GM20431 (cell line): ENCODE results near the gene CGGBP1.
"Not testable (repeated sequence)": the region's sequence is repeated elsewhere in the genome, so short reads cannot be mapped to it uniquely, and the experiment has no call there.

Experiments
- in situ Hi-C: fragments of 300-500 bp; cut with MseI, MboI; formaldehyde crosslinking; loops from one replicate; pipeline ENCODE4 v1.15.0; 2020; ENCODE audit warnings: low sequenced_read_pairs; ENCODE audit not compliant: unreplicated experiment

Gene CGGBP1

DNA sequence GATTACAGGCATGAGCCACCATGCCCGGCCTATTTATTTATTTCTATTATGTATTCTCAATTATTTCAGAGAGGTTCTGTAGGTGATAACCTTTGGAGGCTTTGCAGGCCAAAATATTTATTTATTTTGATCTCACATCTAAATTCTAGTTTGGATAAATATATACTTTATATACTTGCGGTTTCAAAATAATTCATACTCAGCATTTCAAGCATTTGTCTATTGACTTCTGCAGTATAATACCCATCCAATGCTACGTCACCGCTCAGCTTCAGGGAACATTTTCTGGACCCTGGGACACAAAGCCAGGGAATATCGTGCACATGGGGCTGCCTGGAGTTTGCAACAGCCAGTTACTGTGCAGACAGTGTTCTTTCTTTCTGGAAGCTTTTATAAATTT lies 22.6 kb downstream of the CGGBP1 start:
- in situ Hi-C loops, result no loop called here

DNA sequence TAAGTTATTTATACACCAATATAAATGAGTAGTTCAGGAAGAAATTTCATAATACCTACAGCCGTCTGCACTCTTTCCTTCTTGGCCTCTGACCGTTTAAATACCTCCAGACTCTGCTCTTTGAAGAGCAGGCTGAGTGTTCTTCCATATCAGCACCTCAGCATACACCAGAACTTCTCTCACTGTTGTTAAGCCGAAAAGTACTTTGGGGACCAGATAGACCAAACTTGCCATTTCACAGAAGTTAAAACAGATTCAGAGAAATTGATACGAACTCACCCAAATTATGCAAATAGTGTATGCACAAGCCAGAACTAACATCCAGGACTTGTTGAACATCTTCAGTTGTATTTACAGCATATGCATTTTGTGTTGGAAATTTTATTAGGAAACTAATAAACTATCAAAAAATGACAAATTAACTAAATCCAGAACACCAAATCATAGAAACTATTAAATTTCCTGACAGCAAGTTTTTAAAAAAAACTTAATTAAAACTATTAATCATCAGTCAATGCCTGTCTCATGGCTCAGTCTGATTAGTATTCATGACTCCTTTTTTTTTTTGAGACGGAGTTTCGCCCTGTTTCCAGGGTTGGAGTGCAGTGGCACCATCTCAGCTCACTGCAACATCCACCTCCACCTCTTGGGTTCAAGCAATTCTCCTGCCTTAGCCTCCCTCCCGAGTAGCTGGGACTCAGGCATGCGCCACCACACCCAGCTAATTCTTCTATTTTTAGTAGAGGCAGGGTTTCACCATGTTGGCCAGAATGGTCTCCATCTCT lies 24.1 kb downstream of the CGGBP1 start:
- in situ Hi-C loops, result no loop called here

DNA sequence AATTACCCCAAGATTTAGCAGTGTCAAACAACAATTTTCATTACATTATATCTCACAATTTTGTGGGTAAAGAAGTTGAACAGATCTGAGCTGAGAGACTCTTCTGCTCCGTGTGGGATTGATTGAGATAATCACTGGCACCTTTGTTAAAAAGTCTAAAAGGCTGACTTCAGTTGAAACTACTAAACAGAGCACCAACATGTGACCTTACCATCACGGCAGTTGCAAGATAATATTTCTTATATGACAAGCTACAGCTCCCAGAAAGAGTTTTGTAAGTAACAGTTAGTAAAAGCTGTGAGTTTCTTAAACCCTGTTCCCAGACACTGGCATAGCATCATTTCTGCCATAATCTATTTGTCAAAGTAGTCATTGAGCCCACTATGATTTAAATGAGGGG lies 25.0 kb downstream of the CGGBP1 start:
- in situ Hi-C loops, result no loop called here

DNA sequence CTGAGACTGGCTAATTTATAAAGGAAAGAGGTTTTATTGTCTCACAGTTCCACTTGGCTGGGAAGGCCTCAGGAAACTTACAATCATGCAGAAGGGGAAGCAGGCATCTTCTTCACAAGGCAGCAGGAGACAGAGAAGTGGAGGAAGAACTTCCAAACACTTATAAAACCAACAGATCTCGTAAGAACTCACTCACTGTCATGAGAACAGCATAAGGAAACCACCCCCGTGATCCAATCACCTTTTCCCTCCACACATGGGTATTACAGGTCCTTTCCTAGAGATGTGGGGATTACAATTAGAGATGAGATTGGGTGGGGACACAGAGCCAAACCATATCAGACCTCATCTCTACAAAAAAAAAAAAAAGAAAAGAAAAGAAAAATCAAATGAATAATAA lies 25.7 kb downstream of the CGGBP1 start:
- in situ Hi-C loops, result no loop called here

DNA sequence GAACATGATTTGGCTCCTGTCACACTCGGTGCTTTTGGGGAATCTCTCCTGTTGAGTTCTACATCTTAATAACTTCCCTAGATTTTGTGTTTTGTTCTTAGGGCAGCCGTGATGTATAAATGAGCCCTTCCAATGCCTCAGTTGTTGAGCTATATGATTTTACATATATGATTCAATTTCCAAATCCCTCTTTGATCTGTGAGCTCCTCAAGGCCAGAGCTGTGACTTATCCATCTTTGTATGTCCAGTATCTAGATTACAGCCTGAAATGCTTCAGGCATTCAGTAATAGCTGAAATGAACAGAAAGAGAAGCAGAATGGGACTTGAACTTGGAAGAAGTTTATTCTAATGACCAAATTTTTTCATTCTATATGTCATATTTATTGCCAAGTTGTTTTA lies 26.6 kb downstream of the CGGBP1 start:
- in situ Hi-C loops, result no loop called here

DNA sequence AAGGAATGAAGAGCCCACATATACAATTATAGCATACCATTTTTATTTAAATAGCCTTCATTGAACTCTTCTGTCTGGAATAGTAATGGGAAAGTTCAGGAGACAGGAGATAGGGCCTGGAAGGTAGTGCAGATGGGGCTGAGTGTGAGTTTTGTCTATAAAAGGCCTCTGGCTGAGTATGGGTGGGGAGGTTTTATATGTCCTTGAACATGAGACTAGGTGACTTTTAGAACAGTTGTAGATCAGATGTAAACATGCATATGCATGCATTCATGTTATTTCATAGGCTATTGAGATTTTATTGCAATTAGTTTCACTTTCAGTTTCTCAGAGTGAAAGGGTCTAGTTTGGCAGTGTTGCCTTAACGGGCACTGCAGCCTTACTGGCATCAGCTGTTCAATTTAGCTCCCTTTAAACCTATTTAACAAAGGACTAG lies 27.1 kb downstream of the CGGBP1 start:
- in situ Hi-C loops, result no loop called here

DNA sequence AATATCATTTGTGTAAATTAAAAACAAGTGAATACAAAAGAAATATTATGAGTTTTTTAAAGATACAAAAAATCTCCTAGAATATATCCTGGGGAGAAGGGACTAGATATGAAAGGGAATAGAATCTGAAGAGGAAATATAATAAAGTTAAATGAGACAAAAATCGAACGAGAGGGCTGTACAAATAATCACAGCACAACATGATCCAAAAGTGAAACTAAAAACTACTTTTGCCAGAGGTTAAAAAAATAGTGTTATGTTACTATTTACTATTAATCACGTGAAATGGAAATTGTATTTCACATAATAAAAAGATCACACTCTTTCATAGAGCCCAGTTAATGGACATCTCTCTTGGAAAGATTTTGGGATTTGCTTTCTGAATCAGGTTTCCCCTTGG lies 28.6 kb downstream of the CGGBP1 start:
- in situ Hi-C loops, result no loop called here

DNA sequence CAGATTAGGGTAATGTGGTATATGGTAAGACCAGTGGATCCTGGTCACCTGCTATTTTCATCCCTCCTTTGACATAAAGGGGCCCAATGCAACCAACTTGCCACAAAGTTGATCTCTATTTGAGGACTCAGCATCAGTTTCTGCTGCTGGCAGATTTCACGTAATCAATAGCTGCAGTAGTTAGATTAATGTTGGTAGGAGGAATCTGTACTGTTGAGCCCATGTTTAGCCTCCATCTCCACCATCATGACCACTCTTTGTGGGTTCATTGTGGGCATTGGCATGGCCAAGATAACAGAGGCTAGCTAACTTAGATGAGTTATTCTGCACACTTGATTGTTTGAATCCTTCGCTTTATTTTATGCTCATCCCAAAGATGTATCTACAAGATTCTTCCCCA lies 29.9 kb downstream of the CGGBP1 start:
- in situ Hi-C loops, result no loop called here

DNA sequence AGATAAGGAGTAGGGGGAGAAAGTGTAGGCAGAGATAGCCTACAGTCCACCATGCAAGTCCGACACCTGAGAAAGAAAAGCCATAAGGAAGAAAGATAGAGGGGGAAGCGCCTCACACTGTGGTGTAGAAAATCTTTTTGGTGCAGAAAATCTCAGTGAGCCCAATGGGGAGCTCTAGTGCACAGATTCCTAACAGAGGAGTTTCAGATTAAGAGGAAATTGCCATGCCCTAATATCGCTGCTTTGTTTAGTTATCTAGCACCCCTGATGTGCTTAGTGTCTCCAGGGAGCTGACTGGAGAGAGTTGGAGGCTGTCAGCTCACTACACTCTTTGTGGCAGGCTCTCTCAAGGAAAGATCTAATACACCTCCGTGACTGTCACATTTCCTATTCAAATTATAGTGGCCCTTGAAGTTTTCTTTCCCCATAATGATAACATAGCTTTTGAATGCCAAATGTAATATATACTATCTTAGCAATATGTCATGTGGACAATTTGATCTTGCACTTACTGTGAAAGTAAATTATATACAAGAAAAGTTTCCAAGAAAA lies 33.7 kb downstream of the CGGBP1 start:
- in situ Hi-C loops, result no loop called here

DNA sequence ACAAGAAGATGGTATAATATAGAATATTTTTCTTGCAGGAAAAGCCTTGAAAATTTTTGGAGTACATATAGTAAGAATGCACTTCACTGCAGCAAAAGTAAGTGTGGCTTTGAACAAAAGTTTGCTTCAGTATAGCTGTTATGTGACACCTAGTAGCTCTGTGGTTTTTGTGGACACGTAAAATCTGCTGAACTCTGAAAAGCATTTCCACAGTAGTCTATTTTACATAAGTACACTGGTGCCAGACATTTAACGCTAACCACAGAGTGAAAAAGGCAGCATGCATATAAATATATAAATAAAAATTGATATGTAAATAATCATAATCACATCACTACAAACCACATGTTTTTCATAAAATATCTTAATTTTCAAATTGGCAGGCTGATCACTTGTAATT lies 39.8 kb downstream of the CGGBP1 start:
- in situ Hi-C loops, result no loop called here

DNA sequence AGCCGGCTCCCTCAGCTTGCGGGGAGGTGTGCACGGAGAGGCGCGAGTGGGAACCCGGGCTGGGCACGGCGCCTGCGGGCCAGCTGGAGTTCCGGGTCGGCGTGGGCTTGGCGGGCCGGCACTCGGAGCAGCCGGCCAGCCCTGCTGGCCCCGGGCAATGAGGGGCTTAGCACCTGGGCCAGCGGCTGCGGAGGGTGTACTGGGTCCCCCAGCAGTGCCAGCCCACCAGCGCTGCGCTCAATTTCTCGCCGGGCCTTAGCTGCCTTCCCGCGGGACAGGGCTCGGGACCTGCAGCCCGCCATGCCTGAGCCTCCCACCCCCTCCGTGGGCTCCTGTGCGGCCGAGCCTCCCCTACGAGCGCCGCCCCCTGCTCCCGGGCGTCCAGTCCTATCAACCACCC lies 43.1 kb downstream of the CGGBP1 start:
- in situ Hi-C loops, result not testable (repeated sequence)

DNA sequence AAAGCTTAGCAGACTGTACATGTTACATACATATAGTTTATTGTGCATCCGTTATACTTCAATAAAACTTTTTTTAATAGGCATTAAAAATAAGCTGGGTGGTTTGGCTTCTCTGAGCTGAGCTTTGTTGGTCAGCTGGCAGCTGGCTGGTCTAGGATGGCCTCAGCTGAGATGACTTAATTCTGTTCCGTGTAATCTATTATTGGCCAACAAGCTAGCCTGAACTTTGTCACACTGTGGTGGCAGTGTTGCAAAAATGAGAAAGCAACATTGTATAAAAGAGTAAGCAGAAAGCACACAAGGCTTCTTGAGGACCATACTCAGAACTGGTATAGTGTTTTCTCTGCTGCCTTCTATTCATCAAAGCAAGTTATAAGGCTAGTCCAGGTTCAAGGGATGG lies 45.2 kb downstream of the CGGBP1 start:
- in situ Hi-C loops, result no loop called here

DNA sequence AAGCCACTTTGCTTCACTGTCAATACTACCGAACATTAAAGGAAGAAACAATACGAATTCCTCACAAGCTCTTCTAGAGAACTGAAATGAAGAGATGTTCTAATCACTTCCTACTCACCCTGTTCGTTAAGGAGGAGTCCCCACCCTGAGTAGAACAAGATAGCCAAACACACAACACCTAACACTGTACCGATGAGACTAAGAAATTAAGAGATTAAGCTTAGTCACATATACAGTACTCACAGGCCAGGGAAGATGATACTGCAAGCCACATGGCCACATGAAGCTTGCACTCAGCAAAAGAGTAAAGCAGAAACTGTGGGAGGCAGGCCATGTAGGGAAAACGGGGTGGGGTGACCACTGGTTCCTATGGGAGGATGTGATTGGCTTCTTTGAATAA lies 48.0 kb downstream of the CGGBP1 start:
- in situ Hi-C loops, result no loop called here

DNA sequence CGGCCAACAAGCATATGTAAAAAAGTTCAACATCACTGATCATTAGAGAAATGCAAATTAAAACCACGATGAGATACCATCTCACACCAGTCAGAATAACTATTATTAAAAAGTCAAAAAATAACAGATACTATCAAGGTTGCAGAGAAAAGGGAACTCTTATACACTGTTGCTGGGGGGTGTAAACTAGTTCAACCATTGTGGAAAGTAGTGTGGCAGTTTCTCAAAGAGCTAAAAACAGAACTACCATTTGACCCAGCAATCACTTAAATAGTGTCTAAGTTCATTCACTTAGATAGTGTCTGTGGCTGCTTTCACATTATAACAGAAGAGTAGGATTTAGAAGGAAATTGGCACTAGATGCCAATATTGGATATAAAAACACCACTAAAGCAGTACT lies 49.7 kb downstream of the CGGBP1 start:
- in situ Hi-C loops, result loop anchor here (10.0 kb wide), 1 partner anchor 714 kb away; no protein-coding TSS in a partner anchor

DNA sequence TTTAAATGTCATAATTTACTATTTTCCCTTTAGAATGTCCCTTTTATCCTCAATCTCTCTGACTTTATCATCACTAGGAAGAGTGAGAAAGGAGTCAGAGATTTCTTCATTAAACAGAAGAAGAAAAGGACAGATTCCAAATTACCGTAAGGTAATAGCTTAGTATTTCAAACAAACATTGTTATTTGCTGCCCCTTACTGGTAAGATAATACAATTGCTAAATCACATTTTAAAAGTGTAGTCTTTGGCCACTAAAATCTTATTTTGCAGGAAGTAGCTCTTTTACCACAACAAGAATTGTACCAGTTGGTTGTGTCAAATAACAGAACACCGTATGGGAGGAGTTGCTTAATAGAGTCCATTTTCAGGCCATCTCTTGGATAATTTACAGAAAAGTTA lies 53.7 kb downstream of the CGGBP1 start:
- in situ Hi-C loops, result loop anchor here (10.0 kb wide), 1 partner anchor 710 kb away; no protein-coding TSS in a partner anchor

DNA sequence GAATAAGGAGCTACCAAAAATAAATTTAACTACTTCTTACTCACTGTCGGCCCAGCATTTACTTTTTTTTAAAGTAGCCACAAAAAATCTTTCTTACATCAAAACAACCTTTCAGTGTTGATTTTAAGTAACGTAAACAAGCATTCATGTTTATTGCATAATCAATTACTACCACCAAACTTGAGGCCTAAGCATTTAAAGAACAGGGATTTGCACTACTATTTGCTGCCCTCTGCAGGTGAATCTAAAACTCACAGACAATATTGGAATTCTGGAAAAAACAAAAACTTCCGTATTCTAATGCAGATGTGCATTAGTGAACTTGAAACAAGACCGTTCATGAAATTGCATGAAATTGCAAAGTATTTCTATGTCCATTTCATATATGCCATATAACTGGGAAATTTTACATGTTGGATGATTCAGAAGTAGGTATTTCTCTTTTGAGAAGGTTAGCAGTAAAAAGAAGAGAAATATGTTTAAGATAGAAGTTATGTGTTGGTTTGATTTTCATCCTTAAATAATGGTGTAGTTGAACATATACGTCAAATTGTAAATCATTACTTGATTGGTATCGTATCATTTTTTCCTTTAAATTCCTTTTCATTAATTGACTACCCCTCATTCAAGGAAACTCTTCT lies 55.6 kb downstream of the CGGBP1 start:
- in situ Hi-C loops, result loop anchor here (10.0 kb wide), 1 partner anchor 708 kb away; no protein-coding TSS in a partner anchor

DNA sequence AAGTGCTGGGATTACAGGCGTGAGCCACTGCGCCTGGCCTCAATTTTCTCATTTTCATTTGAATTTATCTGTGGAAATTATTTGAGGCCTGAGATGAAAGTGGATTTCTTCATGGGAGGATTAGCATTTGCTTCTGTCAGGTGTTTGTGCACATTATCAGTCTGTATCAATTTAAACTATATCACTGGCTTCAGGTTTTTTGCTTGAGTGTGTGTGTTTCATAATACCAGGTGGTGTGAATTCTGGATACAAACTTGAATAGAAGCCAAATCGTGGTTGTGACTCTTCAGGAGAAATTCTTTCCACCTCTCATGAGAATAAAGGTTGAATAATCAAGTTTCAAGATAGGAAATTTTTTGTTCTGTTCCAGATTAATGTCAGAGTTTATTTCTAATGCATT lies 56.4 kb downstream of the CGGBP1 start:
- in situ Hi-C loops, result loop anchor here (10.0 kb wide), 1 partner anchor 708 kb away; no protein-coding TSS in a partner anchor
